GM10266 (cell line): ENCODE measurements around the gene SCN8A.
"Not testable (repeated sequence)": the region's sequence is repeated elsewhere in the genome, so short reads cannot be mapped to it uniquely, and the experiment has no call there.

Experiments used
- DNase-seq: peaks from one replicate; pipeline ENCODE4 v3.0.0; 2012; ENCODE audit errors: extremely low spot score
- CTCF ChIP-seq: IDR thresholded peaks from 2 replicates; pipeline ENCODE4 v1.5.1; 2012; ENCODE audit warnings: mild to moderate bottlenecking, low read depth; ENCODE audit not compliant: control insufficient read depth, insufficient read depth; ENCODE audit errors: missing control alignments

Gene SCN8A

GRCh38 chr12:51600721-51601120, 9.7 kb downstream of the SCN8A start:
- TF ChIP-seq CTCF, result no peak
- no peak for DNase-seq

GRCh38 chr12:51601241-51601640, 10.2 kb downstream of the SCN8A start:
- no peak for TF ChIP-seq CTCF
- no peak for DNase-seq

- DNase-seq, result not testable (repeated sequence)
These were observed 14.9 kb downstream of the SCN8A start for GRCh38 chr12:51605896-51606295.

- DNase-seq, result not testable (repeated sequence)
These were observed 16.2 kb downstream of the SCN8A start for GRCh38 chr12:51607197-51607596.

GRCh38 chr12:51620448-51620847, 29.4 kb downstream of the SCN8A start:
- TF ChIP-seq CTCF, result no peak
- no peak for DNase-seq

- DNase-seq, result no peak
These were observed 30.3 kb downstream of the SCN8A start for GRCh38 chr12:51621156-51621922.

GRCh38 chr12:51622564-51622963, 31.5 kb downstream of the SCN8A start:
- no peak for DNase-seq
- TF ChIP-seq CTCF, result no peak

More at GRCh38 chr12:51621156-51621922, 30.3 kb downstream of the SCN8A start:
- no peak for TF ChIP-seq CTCF

GRCh38 chr12:51625370-51625769, 34.3 kb downstream of the SCN8A start:
- TF ChIP-seq CTCF, result no peak
- no peak for DNase-seq
